GM21526 (cell line): ENCODE results near the gene TRMT11.
"Not testable (repeated sequence)": the region's sequence is repeated elsewhere in the genome, so short reads cannot be mapped to it uniquely, and the experiment has no call there.

ENCODE experiments used
- ATAC-seq: cut with Tn5 transposase; IDR thresholded peaks from one replicate; pipeline ENCODE4 v1.9.1; 2021; ENCODE audit warnings: moderate library complexity; ENCODE audit not compliant: unreplicated experiment, low FRiP score

The TRMT11 gene

DNA sequence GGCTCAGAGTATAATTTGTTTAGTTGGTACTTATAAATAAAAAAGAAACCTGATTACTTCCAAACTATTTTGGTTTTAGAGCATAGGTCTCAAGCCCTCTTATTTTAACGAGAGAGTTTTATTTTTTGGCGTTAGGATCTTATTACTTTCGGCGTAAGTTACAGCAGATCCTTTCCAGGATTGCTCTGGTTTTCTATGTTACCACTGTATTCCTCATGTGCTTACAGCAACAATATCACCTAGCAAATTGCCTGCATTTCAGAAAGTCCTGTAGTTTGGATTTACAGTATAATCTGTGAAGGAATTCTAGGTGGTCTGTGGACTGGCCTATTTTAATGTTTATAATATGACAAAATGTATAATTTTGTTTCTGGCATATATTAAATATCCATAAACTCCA is 54.1 kb downstream of the TRMT11 start:
- no peak for ATAC-seq

DNA sequence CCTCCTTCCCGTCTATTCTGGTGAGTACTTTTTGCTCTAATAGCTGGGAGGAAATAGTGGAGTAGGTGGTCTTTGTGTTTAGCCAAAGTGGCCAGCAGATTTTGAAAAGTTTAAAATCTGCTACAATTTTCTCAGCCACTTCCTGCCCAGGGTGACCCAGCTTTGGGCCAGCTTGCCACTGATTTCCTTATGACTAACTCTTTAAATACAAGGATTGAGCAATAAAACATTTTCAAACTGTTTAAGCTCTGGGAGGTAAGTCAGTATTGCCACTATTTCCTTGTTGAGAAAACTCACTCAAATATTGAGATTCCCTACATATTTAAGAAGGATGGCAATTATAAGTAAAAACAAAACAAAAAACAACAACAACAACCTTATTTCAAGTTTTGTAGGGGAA is 54.5 kb downstream of the TRMT11 start:
- ATAC-seq, result no peak

DNA sequence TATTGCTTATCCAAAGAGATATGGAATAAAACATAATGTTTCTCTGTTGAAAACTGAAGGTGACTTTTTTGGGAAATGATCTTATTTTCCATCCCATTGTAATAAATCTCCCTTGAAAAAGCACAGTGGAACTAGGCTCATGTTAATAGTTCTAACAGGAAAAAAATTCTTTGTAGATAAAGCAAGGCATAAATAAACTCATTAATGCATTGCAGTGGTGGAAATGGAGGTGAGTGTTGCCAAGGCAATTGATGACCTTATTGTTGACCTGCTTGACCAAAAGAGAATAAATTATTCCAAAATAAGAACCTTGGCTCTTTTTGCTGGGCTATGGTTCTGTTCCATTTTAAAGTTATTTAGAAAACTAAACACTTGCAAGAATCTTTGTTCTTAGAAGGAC is 55.2 kb downstream of the TRMT11 start:
- ATAC-seq, result no peak

DNA sequence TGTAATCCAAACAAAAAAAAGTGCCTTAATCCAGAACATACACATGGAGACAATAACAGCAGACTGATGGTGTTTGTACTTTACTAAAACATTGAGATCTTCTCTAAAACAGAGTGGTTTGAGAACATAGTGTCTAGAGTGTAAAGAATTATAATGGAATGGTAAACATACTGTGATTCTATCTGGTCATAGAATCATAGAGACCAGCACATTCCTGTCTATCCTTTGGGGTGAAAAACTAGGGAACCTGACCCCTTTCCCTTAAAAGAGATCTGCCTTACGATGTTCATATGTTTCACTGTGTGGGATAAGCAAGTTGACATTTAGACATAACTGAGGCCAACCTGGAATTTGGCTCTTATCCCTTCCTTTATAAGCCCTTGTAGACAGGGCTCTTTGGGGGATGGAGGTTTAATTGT is 55.7 kb downstream of the TRMT11 start:
- ATAC-seq, result no peak

DNA sequence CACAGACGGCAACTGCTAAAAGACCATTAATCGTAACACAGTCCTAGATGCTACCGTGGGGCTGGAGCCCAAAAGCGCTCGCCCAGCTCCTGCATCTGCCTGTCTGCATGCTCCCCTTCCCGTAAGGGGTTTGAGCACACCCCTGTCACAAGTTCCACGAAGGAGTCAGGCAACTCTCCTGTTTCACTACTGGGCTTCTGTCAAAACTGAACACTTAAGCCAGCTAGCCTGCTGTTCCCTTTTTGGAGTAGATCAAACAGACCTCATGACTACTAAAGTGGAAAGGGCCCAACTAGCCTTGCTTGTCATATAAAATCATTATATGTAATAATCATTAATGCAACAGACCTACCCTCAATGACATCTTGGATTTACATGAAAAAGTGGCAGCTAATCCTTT is 61.3 kb downstream of the TRMT11 start:
- no peak for ATAC-seq

DNA sequence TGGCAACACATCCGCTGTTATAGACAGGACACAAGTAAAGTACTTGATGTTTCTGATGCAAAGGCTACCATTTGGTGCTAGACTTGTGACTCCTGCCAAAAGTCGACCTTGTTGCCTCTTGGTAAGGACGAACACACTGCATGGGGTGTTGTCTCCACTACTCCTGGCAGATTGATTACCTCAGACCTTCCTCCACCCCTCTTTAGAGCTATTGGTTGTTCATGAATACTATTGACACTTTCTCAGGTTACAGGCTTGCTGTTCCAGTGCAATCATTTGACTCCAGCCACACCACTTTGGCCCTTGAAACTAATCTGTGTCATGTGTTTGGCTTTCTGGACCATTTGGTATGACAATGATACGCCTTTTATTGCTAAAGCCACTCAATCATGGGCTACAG is 62.3 kb downstream of the TRMT11 start:
- ATAC-seq, result no peak

DNA sequence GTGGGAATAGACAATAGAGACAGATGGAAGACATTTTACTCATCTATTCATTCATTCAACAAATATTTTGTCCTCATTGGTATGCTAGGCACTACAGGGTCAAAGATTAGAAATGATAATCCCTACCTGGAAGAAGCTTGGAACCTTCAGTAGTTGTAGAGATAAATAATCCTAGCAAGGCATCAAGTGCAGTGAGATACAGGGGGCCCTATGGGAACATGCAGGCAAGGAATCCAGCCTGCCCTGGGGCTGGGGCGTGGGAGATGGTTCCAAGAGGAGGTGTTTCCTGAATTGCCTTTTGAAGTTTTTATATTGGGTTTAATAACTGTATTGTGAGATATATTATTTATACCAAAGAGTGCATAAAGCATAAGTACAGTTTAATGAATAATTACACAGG is 64.5 kb downstream of the TRMT11 start:
- ATAC-seq, result no peak

DNA sequence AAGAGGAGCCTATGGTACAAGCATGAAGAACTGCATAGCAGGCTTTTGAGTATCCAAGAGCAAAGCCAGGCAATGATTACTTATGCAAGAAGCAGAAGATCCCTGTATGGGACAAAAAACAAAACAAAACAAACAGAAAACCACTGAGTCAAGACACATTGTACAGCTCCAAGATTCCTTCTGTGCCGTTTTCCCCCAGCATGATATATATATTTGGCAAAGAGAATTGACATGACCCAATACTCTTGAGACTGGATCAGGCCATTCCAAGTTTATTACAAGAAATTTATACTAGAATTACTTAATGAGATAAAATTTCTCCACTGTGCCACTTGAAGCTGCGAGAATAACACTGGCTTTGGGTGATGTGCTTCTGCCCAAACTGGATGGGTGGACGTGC is 65.5 kb downstream of the TRMT11 start:
- no peak for ATAC-seq

DNA sequence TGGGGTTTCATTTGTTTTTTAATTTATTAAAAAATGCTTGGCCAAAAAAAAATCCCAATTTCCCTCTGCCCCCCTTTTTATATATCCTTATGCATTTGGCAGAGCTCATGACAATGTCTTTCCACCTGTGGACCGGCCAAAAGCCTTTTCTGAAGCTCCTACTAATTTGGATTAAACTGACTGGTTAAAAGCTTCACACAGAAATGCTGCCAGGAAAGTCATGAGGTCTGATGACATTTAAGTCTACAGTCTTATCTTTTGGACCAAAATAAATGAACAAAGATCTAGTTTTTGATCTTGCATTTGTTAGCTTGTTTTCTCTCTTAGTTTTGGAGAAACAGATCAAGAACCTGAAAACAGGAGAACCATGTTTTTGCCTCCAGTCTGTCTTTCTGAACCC is 66.1 kb downstream of the TRMT11 start:
- no peak for ATAC-seq

DNA sequence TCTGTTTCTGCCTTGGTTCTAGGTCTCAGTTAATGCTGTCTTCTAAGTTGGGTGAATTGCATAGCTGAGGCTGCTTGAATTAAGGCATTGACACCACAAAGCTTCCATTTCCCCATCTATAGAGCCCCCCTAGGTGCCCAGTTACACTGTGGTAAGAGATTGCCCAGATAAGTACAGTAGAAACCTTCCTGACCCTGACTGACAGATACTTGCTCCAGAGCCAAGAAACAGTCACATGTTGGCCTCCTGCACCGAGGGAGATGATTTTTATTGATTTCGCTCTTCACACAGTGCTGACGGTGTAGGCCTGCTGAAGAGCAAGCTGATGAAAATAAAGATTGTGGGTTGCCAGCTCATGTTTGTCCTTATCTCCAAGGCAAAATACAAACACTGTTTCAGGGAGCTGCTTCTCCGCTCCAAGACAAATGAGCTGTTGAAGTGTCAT is 67.9 kb downstream of the TRMT11 start:
- ATAC-seq, result no peak

DNA sequence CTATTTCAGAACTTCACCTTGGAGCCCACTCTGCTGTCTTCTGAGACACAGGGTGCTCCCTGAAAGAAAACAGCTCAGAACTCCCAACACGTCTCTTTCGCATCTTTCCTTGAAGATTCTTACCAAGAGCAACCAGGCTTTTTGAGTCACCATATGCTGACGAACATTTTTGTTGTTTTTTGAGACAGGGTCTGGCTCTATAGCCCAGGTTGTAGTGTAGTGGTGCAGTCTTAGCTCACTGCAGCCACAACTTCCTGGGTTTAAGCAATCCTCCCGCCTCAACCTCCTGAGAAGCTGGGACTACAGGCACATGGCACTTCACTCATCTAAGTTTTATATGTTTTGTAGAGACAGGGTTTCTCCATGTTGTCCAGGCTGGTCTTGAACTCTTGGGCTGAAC is 68.5 kb downstream of the TRMT11 start:
- ATAC-seq, result no peak

DNA sequence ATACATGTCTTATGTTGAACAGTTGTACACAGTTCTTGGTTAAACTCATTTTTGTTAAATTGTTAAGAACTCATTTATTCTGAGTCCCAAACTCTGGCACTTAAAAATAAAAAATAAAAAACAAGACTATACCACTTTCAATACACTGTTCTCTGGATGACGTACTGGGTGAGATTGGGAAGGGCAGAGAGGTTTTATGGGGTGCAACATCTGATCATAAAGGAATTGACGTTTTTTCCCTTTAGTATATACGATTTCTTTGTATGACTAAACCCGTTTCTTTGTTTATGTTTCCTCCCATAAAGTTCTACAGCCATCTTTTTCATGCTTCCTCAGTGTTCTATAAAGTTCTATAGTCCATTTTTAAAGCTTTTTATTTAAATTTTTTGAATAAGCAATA is 69.1 kb downstream of the TRMT11 start:
- no peak for ATAC-seq

DNA sequence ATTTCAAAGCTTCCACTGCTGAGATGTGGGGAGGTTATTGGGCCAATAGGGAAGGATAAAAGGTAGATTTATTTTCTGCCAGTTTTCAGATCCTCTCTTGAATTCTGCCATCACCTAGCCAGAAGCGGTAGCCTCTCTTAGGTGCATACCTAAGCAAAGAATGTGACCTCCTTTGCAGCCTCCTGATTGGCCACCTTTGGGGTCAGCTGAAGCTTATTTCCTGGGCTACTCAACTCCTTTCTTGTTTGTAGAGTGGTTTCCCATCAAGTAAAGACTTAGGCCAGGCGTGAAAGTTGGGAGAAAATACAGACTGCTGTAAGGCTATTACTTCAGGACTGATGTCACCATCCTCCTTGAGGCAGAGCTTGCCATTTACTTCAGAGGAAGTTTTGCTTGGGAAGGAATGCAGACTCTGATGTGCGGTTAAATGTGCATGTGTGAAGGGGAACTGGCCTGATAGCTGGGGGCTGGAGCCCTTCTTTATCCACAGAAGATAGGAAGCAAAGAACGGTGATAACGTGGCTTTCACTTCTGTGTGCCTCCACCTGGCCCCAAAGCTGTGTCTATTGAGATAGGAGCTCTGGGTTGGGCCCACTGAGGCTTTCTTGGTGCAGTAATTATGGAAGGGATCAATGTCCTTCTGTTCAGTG is 70.1 kb downstream of the TRMT11 start:
- no peak for ATAC-seq

DNA sequence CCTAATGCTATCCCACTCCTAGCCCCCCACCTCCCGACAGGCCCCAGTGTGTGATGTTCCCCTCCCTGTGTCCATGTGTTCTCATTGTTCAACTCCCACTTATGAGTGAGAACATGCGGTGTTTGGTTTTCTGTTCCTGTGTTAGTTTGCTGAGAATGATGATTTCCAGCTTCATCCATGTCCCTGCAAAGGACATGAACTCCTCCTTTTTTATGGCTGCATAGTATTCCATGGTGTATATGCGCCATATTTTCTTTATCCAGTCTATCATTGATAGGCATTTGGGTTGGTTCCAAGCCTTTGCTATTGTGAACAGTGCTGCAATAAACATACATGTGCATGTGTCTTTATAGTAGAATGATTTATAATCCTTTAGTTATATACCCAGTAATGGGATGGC is 71.7 kb downstream of the TRMT11 start:
- not testable (repeated sequence) for ATAC-seq

DNA sequence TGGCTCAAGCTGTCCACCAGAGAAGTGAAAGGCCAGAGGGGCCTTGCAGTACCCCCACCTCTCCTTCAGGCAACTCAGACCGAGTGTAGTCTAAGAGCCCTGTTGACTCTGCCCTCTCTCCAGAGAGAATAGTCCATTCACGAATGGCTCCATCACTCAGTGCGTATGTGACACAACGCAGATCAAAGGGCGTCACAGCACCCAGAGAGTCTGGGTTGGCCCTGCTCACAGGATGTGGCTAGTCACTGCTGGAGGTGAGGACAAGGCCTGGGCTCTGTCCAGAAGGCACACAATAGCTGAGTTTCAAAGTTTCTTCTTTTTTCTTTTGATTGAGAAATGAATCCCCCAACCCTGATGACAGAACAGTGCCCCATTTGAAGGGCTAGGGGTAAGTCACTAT is 74.1 kb downstream of the TRMT11 start:
- ATAC-seq, result no peak

DNA sequence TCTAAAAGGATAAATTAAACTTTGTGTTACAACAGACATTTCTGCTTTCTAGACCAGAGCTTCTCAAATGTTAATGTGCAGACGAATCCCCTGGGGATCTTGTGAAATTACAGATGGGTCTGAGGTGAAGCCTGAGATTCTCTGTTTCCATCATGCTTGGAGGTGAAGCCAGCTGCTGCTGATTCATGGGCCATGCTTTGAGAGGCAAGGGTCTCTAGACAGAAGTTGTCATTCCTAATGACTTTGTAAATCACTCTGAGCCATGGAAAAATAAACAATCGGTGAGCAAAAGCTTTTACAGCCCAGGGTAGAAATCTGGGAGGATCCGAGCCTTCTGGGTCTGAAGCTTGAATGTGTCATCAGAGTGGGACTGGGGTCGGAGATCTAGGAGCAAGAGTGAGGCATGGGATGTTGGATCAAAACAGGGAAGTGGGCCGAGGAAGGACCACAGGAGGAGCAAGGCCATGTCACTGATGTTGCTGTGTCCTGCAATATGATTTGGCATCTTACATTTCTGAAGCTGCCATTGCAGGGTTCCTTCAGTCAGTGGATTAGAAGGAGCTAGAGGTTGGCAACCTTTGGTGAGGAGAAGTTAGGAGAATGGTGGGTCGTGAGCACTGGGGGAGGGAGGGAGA is 77.3 kb downstream of the TRMT11 start:
- ATAC-seq, result no peak

DNA sequence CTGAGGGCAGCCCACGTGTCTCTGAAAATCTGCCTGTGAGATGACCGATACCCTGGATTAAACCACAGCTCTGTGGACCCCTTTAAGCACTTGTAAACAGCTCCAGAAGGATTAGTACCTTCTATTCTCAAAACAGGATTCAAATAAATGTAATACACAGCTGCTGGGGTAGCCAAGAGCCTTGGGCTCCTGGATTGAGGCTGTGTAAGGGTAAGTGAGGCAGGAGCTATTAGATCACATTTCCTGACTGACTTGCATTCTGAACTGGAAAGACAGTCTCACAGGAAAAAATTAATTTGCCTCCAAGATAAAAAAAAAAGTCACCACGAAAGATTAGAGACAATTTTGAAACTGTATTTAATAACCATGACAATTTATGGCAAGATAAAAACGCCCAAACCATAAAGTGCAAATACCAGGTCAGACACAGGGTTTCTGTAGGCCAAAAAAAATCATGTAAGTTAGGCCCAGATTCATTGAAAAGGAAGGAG is 78.0 kb downstream of the TRMT11 start:
- ATAC-seq, result no peak

DNA sequence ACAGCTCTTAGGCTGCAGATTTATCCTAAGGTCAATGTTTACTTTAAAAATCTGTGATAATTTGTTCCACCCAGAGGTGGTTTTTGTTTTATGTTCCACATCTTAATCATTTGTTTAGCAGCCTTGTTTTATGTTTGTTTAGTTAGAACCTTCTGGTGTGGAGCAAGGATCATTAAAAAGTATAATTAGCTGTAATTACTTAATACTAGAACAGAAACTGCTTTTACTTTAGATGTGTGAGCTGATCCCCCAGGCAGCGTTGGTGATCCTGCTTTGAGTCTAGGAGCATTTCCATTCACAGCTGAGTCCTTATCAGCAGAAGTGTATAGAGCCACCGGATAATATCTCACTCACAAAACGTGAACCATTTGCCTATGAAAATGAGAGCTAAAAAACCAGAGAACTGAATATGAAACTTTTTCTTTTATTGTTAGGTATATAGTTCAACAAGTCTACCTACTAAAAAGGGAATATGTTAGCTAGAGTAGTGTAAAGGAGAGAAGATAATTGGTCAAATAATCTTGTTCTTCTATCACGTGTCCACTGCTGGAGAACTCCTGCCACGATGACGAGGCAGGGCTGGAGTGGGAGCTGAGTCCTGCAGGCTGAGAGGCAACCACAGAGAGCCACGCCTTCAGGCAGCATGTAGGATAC is 78.5 kb downstream of the TRMT11 start:
- ATAC-seq, result no peak

DNA sequence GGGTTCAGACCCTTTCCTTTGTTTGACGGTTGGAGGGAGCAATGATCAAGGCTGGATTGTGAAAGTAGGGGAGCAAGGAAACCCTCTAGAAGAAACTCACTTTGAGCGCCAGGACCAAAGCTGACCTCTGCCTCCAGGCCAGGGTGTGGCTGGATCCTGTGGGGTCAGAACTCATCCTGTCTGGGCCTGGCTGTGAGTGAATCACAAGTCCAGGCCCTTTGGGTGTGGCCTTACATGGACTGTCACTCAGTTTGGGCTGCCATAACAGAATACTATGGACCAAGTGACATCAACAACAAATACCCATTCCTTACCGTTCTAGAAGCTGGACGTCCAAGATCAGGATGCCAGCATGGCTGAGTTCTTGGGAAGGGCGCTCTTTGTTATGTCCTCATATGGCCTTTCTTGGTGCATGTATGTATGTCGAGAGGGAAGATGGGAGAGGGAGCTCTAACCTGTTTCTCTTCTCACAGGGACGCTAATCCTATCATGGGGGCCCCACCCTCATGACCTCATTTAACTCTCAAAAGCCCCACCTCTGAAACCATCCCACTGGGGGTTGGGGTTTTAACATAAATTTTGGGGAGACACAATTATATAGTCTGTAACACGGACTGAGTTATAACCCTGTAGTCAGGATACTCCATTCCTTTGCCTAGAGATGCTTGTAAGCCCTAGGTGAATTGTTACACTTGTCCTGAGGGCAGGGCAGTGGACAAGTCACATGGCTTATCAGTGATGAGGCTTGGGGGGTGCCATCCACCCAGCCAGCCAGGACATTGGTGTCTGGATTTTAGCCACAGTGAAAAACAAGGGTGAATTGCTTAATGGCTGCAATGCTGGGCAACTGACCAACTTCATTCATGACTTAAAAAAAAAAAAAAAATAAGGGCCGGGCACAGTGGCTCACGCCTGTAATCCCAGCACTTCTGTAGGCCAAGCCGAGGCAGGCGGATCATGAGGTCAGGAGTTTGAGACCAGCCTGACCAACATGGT is 80.0 kb downstream of the TRMT11 start:
- ATAC-seq, result no peak

DNA sequence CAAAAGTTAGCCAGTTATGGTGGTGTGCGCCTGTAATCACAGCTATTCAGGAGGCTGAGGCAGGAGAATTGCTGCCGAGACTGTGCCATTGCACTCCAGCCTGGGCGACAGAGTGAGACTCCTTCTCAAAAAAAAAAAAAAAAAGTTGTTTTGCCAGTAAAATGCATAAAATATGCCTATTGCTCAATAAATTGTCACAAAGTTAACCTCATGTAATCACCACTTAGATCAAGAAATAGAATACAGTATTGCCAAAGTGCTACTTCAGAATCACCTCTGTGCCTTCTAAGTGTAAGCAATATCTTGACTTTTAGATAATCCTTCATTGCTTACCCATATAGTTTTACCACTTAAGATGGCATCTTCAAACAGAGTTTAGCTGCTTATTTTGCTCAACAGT is 80.7 kb downstream of the TRMT11 start:
- no peak for ATAC-seq

DNA sequence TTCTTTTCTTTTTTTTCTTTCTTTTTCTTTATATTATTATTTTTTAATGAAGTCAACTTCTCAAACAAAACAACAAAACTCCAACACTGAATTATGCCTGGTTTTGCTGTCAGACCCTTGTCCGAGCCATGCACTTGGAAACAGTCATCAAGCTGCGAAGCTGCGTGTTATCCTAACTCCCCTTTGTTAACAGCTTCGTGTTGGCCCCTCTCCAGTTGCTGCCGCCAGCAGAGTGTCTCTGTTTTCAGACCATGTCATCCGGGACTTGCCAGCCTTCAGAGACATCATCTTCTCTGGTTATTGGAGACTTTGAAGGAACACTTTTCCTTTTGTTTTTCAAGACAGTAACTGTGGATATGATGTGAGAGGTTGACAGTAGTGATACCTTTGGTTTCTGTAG is 83.1 kb downstream of the TRMT11 start:
- no peak for ATAC-seq
